ENCODE data around the gene PAM16. TPM values are rescaled to one million over a fixed set of nuclear protein-coding genes. Genes with fewer than 3 reads are reported as not detected.

Gene PAM16
- total RNA-seq, 1 experiment from 2014 or later: 104 TPM

DNA sequence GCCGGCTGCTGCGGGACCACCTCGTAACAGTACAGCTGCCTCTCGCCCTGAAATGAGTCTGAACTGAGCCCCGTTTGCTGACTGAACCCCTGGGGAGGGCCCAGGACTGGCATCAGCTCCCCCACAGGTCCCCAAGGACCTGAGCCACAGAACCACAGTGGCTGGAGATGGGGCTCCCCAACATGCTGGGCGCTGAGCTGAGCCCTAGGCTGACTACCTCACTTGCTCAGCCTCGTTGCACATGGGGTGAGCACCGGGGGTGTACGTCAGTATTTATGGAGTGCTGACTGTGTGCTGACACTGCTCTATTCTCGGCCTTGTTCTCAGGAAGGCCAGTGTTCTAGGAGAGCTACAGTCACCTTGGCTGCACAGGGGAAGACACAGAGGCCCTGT is 13.9 kb upstream of the PAM16 start:
- Histone ChIP-seq H3K27ac (ENCODE audit: low read length) (no peak overlapping the region), H3K4me3 (ENCODE audit: low read depth in 2 of 2, low read length in 2 of 2) (no peak overlapping the region), H3K4me1 (ENCODE audit: control insufficient read depth, insufficient read depth, low read length) (peaks cover 6% of the 10 kb centered on the region; the same call in 1 of the 2 replicates), H3K27me3 (ENCODE audit: control insufficient read depth, insufficient read depth, low read length) (no peaks in the 10 kb centered on the region), H3K9me3 (ENCODE audit: control insufficient read depth, insufficient read depth, low read depth, low read length) (no peaks in the 10 kb centered on the region), H3K36me3 (ENCODE audit: control insufficient read depth, insufficient read depth, low read length) (no peaks in the 10 kb centered on the region)
- in situ Hi-C loops (cut with HindIII; ENCODE audit: low pct_unique_long_range_greater_than_20kb, low sequenced_read_pairs): no loop called here
- ATAC-seq (no peak), DNase-seq (ENCODE audit: low read depth, low spot score) (no peak)
- TF ChIP-seq SIN3A (IDR thresholded peaks at IDR 0.05; ENCODE audit: borderline replicate concordance, insufficient read depth, low read depth, low read length) (no peak), TCF7L2 (IDR thresholded peaks at IDR 0.05; ENCODE audit: low read depth, low read length) (no peak), POLR2AphosphoS5 (IDR thresholded peaks at IDR 0.05; ENCODE audit: low read depth, low read length) (no peak)
- TF ChIP-seq, protein P1, sequence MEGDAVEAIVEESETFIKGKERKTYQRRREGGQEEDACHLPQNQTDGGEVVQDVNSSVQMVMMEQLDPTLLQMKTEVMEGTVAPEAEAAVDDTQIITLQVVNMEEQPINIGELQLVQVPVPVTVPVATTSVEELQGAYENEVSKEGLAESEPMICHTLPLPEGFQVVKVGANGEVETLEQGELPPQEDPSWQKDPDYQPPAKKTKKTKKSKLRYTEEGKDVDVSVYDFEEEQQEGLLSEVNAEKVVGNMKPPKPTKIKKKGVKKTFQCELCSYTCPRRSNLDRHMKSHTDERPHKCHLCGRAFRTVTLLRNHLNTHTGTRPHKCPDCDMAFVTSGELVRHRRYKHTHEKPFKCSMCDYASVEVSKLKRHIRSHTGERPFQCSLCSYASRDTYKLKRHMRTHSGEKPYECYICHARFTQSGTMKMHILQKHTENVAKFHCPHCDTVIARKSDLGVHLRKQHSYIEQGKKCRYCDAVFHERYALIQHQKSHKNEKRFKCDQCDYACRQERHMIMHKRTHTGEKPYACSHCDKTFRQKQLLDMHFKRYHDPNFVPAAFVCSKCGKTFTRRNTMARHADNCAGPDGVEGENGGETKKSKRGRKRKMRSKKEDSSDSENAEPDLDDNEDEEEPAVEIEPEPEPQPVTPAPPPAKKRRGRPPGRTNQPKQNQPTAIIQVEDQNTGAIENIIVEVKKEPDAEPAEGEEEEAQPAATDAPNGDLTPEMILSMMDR (IDR thresholded peaks at IDR 0.05): no peak
- TF ChIP-seq, protein P2, sequence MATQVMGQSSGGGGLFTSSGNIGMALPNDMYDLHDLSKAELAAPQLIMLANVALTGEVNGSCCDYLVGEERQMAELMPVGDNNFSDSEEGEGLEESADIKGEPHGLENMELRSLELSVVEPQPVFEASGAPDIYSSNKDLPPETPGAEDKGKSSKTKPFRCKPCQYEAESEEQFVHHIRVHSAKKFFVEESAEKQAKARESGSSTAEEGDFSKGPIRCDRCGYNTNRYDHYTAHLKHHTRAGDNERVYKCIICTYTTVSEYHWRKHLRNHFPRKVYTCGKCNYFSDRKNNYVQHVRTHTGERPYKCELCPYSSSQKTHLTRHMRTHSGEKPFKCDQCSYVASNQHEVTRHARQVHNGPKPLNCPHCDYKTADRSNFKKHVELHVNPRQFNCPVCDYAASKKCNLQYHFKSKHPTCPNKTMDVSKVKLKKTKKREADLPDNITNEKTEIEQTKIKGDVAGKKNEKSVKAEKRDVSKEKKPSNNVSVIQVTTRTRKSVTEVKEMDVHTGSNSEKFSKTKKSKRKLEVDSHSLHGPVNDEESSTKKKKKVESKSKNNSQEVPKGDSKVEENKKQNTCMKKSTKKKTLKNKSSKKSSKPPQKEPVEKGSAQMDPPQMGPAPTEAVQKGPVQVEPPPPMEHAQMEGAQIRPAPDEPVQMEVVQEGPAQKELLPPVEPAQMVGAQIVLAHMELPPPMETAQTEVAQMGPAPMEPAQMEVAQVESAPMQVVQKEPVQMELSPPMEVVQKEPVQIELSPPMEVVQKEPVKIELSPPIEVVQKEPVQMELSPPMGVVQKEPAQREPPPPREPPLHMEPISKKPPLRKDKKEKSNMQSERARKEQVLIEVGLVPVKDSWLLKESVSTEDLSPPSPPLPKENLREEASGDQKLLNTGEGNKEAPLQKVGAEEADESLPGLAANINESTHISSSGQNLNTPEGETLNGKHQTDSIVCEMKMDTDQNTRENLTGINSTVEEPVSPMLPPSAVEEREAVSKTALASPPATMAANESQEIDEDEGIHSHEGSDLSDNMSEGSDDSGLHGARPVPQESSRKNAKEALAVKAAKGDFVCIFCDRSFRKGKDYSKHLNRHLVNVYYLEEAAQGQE (IDR thresholded peaks at IDR 0.05; ENCODE audit: insufficient read depth in 1 of 2, low read depth in 2 of 2, low read length in 1 of 2): no peak
- BruUV-seq (replicated peaks): no TSS peak
- CTCF ChIA-PET: interaction anchor here (0.7 to 1.6 kb wide), 2 partner anchors 10 to 38 kb away, joined by 4 to 10 read pairs; no protein-coding TSS in a partner anchor
- intact Hi-C loops (cut with micrococcal nuclease; ENCODE audit: unreplicated experiment): no loop called here
- POLR2A ChIA-PET: no interaction called here

DNA sequence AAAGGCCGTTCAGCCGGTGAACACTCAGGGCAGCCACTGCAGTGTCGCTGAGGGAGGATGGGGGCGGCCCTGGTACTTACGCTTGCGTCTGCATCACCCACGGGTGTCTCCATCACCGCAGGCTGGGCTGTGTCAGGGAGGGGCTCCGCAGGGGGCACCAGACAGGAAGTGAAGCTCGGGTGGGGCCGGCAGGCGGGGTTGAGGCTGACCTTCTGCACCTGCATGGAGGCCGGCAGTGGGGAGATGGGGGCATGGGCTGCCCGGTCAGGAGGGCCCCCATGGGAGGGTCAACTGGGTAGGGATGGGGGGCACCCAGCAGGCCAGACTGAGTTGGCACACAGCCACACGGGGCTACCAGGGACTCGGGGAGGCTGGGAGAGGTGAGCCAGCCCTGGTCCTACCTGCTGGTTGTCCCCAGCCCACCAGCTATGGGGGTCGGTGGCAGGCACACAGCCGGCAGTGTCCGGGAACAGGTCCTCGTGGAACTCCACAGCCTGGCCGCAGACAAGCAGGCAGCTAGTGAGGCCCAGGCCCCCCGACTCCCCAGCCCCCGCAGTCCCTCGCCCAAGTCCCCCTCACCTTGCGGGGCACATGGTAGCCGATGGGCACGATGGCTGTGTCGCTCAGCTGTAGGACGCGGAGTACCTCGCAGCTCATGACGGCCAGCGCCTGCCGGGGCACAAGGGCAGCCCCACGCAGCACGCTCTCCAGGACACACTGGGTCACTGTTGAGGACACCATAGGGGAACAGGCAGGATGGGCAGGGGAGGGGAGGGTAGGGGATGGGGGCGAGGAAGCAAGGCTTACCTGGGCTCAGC is 13.3 kb upstream of the PAM16 start:
- Histone ChIP-seq H3K27me3 (ENCODE audit: control insufficient read depth, insufficient read depth, low read length) (no peaks in the 10 kb centered on the region), H3K4me3 (ENCODE audit: low read depth in 2 of 2, low read length in 2 of 2) (no peak overlapping the region), H3K27ac (ENCODE audit: low read length) (no peak overlapping the region), H3K36me3 (ENCODE audit: control insufficient read depth, insufficient read depth, low read length) (no peaks in the 10 kb centered on the region), H3K4me1 (ENCODE audit: control insufficient read depth, insufficient read depth, low read length) (peaks cover 5% of the 10 kb centered on the region; the same call in 1 of the 2 replicates), H3K9me3 (ENCODE audit: control insufficient read depth, insufficient read depth, low read depth, low read length) (no peaks in the 10 kb centered on the region)
- BruUV-seq (replicated peaks): no TSS peak
- CTCF ChIA-PET: interaction anchor here (0.7 to 1.6 kb wide), 2 partner anchors 10 to 39 kb away, joined by 4 to 10 read pairs; no protein-coding TSS in a partner anchor
- in situ Hi-C loops (cut with HindIII; ENCODE audit: low pct_unique_long_range_greater_than_20kb, low sequenced_read_pairs) (no loop called here), intact Hi-C loops (cut with micrococcal nuclease; ENCODE audit: unreplicated experiment) (no loop called here)
- ATAC-seq (no peak), DNase-seq (ENCODE audit: low read depth, low spot score) (no peak)
- TF ChIP-seq, protein P1 (IDR thresholded peaks at IDR 0.05): no peak
- no peak for TF ChIP-seq TCF7L2 (IDR thresholded peaks at IDR 0.05; ENCODE audit: low read depth, low read length)
- no peak for TF ChIP-seq SIN3A (IDR thresholded peaks at IDR 0.05; ENCODE audit: borderline replicate concordance, insufficient read depth, low read depth, low read length)
- TF ChIP-seq, protein P2 (IDR thresholded peaks at IDR 0.05; ENCODE audit: insufficient read depth in 1 of 2, low read depth in 2 of 2, low read length in 1 of 2): no peak
- no peak for TF ChIP-seq POLR2AphosphoS5 (IDR thresholded peaks at IDR 0.05; ENCODE audit: low read depth, low read length)
- POLR2A ChIA-PET: interaction anchor here (0.5 kb wide), 1 partner anchor 432 kb away, joined by 4 read pairs; no protein-coding TSS in a partner anchor

All from Panc1 (cell line).